ENCODE data around the gene NSF.

DNA sequence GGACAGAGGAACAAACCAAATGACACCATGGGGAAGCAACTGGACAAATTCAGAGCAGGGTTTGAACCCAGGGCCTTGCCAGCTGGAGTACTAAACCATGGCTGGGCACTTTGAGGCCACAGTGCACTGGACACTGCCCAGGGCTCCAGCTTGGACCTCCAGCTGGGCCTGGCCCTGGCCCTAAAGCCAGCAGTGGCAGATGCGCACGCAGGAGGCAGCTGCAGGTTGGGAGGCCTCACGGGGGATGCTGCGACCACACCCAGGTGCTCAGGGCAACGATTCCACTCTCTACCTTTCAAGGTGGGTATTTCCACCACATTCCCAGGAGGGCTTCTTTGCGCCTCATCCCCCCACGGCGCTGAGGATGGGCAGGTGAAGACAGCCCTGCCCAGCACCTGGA lies 199.1 kb downstream of the NSF start:
- TF ChIP-seq, protein P1, sequence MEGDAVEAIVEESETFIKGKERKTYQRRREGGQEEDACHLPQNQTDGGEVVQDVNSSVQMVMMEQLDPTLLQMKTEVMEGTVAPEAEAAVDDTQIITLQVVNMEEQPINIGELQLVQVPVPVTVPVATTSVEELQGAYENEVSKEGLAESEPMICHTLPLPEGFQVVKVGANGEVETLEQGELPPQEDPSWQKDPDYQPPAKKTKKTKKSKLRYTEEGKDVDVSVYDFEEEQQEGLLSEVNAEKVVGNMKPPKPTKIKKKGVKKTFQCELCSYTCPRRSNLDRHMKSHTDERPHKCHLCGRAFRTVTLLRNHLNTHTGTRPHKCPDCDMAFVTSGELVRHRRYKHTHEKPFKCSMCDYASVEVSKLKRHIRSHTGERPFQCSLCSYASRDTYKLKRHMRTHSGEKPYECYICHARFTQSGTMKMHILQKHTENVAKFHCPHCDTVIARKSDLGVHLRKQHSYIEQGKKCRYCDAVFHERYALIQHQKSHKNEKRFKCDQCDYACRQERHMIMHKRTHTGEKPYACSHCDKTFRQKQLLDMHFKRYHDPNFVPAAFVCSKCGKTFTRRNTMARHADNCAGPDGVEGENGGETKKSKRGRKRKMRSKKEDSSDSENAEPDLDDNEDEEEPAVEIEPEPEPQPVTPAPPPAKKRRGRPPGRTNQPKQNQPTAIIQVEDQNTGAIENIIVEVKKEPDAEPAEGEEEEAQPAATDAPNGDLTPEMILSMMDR (IDR thresholded peaks at IDR 0.05): no peak
- TF ChIP-seq POLR2A (IDR thresholded peaks at IDR 0.05; ENCODE audit: low read length) (no peak), HDAC2 (IDR thresholded peaks at IDR 0.05) (no peak), RCOR1 (IDR thresholded peaks at IDR 0.05; ENCODE audit: low read depth, low read length) (no peak)
